IMR-90 (cell line): ENCODE measurements around the gene GALNT6.

Experiments
- CEBPB ChIP-seq: IDR thresholded peaks from 2 replicates; pipeline ENCODE4 v1.6.1; 2012; ENCODE audit warnings: low read depth, low read length, improper control_type of control experiment
- CTCF ChIP-seq: conservative IDR thresholded peaks from 2 replicates; pipeline ENCODE4 v1.5.1; 2012; ENCODE audit warnings: mild to moderate bottlenecking, low read depth, low read length, improper control_type of control experiment
- POLR2A ChIP-seq: IDR thresholded peaks from 2 replicates; pipeline ENCODE4 v1.6.1; 2012; ENCODE audit warnings: mild to moderate bottlenecking, low read depth, low read length

GRCh38 chr12:51428256-51428655 lies 37.0 kb upstream of the GALNT6 start:
- TF ChIP-seq CTCF (no peak), POLR2A (no peak), CEBPB (no peak)
